Stimulated activated CD8-positive, alpha-beta memory T cell treated with anti-CD3 and anti-CD28 coated beads, Interleukin-12 subunit alpha, Interleukin-12 subunit beta, amount 100 ng/mL, for 4 hours (primary cell): ENCODE data around the gene KRTAP1-1.
"Not testable (repeated sequence)": the region's sequence is repeated elsewhere in the genome, so short reads cannot be mapped to it uniquely, and the experiment has no call there.

Experiments used
- DNase-seq: peaks from one replicate; pipeline ENCODE4 v3.0.0-alpha.2; 2020; ENCODE audit warnings: low read depth

Gene KRTAP1-1

GRCh38 chr17:41040783-41041571 lies at the start of gene KRTAP1-1:
KRTAP1-1 (minus strand) TSS chr17:41041450; CDS start chr17:41041397, 53 bp downstream.
- not testable (repeated sequence) for DNase-seq

- DNase-seq, result not testable (repeated sequence)
Measured at GRCh38 chr17:41088760-41089352, 47.6 kb upstream of the KRTAP1-1 start.

- DNase-seq, result not testable (repeated sequence)
Measured at GRCh38 chr17:41084100-41084856, 43.0 kb upstream of the KRTAP1-1 start, which contains the start of gene KRTAP4-7. KRTAP4-7 (plus strand) TSS chr17:41084150; CDS start chr17:41084207, 57 bp downstream.

GRCh38 chr17:41083427-41083826 lies 42.2 kb upstream of the KRTAP1-1 start:
- DNase-seq, result not testable (repeated sequence)

GRCh38 chr17:41082626-41083025 lies 41.4 kb upstream of the KRTAP1-1 start:
- DNase-seq, result no peak

- no peak for DNase-seq
Measured at GRCh38 chr17:41076788-41077187, 35.5 kb upstream of the KRTAP1-1 start.

- DNase-seq, result no peak
Measured at GRCh38 chr17:41073676-41074075, 32.4 kb upstream of the KRTAP1-1 start.

- DNase-seq, result no peak
Measured at GRCh38 chr17:41071606-41072360, 30.5 kb upstream of the KRTAP1-1 start.

GRCh38 chr17:41069031-41069430 lies 27.8 kb upstream of the KRTAP1-1 start:
- DNase-seq, result no peak

- DNase-seq, result no peak
Measured at GRCh38 chr17:41067281-41067680, 26.0 kb upstream of the KRTAP1-1 start.

- no peak for DNase-seq
Measured at GRCh38 chr17:41065829-41066624, 24.8 kb upstream of the KRTAP1-1 start, which contains the start of gene KRTAP2-4. KRTAP2-4 (minus strand) TSS chr17:41065879; CDS start chr17:41065845, 34 bp downstream.

GRCh38 chr17:41065016-41065689 lies 23.9 kb upstream of the KRTAP1-1 start:
- not testable (repeated sequence) for DNase-seq

- DNase-seq, result no peak
Measured at GRCh38 chr17:41064301-41064700, 23.1 kb upstream of the KRTAP1-1 start.

- no peak for DNase-seq
Measured at GRCh38 chr17:41063449-41063848, 22.2 kb upstream of the KRTAP1-1 start.

- no peak for DNase-seq
Measured at GRCh38 chr17:41061964-41062363, 20.7 kb upstream of the KRTAP1-1 start.

GRCh38 chr17:41060052-41060604 lies 18.9 kb upstream of the KRTAP1-1 start, which contains the start of gene KRTAP2-3:
KRTAP2-3 (minus strand) TSS chr17:41060114; CDS start chr17:41060050, 64 bp downstream.
- DNase-seq, result no peak

GRCh38 chr17:41059276-41060051 lies 18.2 kb upstream of the KRTAP1-1 start:
- DNase-seq, result not testable (repeated sequence)

- DNase-seq, result no peak
Measured at GRCh38 chr17:41058741-41059140, 17.5 kb upstream of the KRTAP1-1 start.

- DNase-seq, result no peak
Measured at GRCh38 chr17:41057547-41057946, 16.3 kb upstream of the KRTAP1-1 start.
